Caco-2 (cell line): ENCODE results near the gene ENDOV. TPM values are rescaled to one million over a fixed set of nuclear protein-coding genes. Genes with fewer than 3 reads are reported as not detected.

Experiments
- BruUV-seq: library from RNA; stranded (reverse); fragments of 400-500 nt; replicated peaks from 2 replicates; lab custom pipeline; 2021; lab: Mats Ljungman, UMichigan
- CTCF ChIA-PET: fragments of 300-600 bp; sonication (Branson Sonifier 250); formaldehyde crosslinking; loops from one replicate; lab custom pipeline; 2022; ENCODE audit warnings: antibody characterized with exemption; lab: Charles Lee
- POLR2A ChIA-PET: fragments of 300-600 bp; sonication (Branson Sonifier 250); formaldehyde crosslinking; loops from one replicate; lab custom pipeline; 2022; ENCODE audit warnings: antibody characterized with exemption; lab: Charles Lee
- DNase-seq, 2 experiments: peaks; one replicate each; pipeline versions ENCODE4 v3.0.0 to v3.0.0-alpha.2; 2020 to 2022
- H3K27me3 ChIP-seq: replicated peaks from 2 replicates; pipeline ENCODE4 v1.6.0; 2011; ENCODE audit warnings: low read length; ENCODE audit not compliant: control insufficient read depth, insufficient read depth
- H3K36me3 ChIP-seq: 2 replicates; pipeline ENCODE4 v1.5.1; 2011; ENCODE audit warnings: low read length; ENCODE audit not compliant: control insufficient read depth, insufficient read depth
- H3K4me1 ChIP-seq: fragments of 250-450 bp; sonication (Bioruptor Pico); 2 replicates; pipeline ENCODE4 v1.5.1; 2020; ENCODE audit warnings: mild to moderate bottlenecking
- H3K4me3 ChIP-seq: 2 replicates; pipeline ENCODE4 v1.5.1; 2011; ENCODE audit warnings: low read depth, mild to moderate bottlenecking, control low read depth, low read length
- H3K9me3 ChIP-seq: fragments of 250-450 bp; sonication (Bioruptor Pico); 2 replicates; pipeline ENCODE4 v1.5.1; 2020; ENCODE audit warnings: mild to moderate bottlenecking, moderate library complexity
- H3K27ac Mint-ChIP-seq: one replicate; pipeline ENCODE4 v1.8.0; 2022; ENCODE audit warnings: mixed read lengths; ENCODE audit not compliant: unreplicated experiment
- H3K27me3 Mint-ChIP-seq: one replicate; pipeline ENCODE4 v1.8.0; 2022; ENCODE audit warnings: mixed read lengths; ENCODE audit not compliant: insufficient read depth, unreplicated experiment
- H3K36me3 Mint-ChIP-seq: one replicate; pipeline ENCODE4 v1.8.0; 2022; ENCODE audit warnings: mild to moderate bottlenecking, mixed read lengths; ENCODE audit not compliant: insufficient read depth, unreplicated experiment
- H3K4me1 Mint-ChIP-seq: one replicate; pipeline ENCODE4 v1.8.0; 2022; ENCODE audit warnings: low read depth, mixed read lengths; ENCODE audit not compliant: unreplicated experiment
- H3K4me3 Mint-ChIP-seq: one replicate; pipeline ENCODE4 v1.8.0; 2022; ENCODE audit warnings: mild to moderate bottlenecking, moderate library complexity, mixed read lengths; ENCODE audit not compliant: unreplicated experiment
- H3K9me3 Mint-ChIP-seq: one replicate; pipeline ENCODE4 v1.8.0; 2022; ENCODE audit warnings: mixed read lengths; ENCODE audit not compliant: unreplicated experiment
- intact Hi-C: fragments of 100-400 bp; cut with micrococcal nuclease; formaldehyde crosslinking; loops from one replicate; pipeline ENCODE4 v1.10.0; 2022; ENCODE audit not compliant: unreplicated experiment
- total RNA-seq: library from RNA; stranded (reverse); gene quantifications from 2 replicates; pipeline ENCODE4 v1.2.3, GENCODE V29; 2022
- TF ChIP-seq, protein P1 (sequence below), 2 experiments: fragments of 200-600 bp in 1 of 2; IDR thresholded peaks; 1 replicate in 1 of 2; 2 replicates in 1 of 2; pipeline versions ENCODE4 v1.5.1 to v1.8.0; 2011 to 2022; ENCODE audit warnings: antibody characterized with exemption in 1 of 2, control low read depth in 1 of 2, inconsistent platforms in 1 of 2, low read depth in 1 of 2, low read length in 1 of 2, mild to moderate bottlenecking in 1 of 2, moderate library complexity in 1 of 2; ENCODE audit not compliant: insufficient read depth in 1 of 2, severe bottlenecking in 1 of 2, unreplicated experiment in 1 of 2

ENDOV gene
- total RNA-seq, 1 experiment from 2014 or later: 21.5 TPM

DNA sequence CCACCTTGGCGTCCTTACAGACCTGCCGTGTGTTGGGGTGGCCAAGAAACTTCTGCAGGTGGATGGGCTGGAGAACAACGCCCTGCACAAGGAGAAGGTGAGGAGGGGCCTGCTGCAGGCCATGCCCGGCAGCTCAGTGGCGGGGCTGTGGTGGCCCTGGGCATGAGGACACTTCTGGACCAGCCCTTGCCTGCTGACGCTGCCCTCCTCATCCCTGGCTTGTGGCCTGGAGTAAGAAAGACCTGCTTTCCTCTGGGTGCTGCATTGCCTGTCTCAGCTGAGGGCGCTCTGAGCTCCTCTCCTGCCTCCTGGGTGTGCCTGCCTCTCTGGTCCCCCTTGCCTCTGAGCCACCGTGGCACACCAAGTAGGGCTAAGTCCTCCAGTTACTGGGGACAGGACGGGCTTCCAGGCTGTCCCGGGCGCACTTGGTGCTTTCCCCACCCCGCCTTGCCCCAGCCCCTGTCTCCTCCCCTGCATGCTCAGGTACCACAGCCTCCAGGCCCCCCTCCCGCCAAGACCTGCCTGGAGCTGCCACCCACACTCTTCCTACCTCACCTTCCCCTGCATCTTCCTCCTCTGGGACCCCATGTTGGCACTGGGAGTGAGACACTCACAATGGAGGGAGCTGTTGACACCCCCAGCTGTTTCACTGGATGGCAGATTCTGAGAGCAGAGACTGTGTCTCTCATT lies 8.7 kb downstream of the ENDOV start:
- peaks cover 16% of the 10 kb centered on the region for H3K36me3 Mint-ChIP-seq
- no peaks in the 10 kb centered on the region for H3K27me3 ChIP-seq
- H3K4me3 Mint-ChIP-seq: no peak overlapping the region
- H3K4me1 ChIP-seq: no peaks in the 10 kb centered on the region
- no peaks in the 10 kb centered on the region for H3K9me3 Mint-ChIP-seq
- TF ChIP-seq, protein P1, sequence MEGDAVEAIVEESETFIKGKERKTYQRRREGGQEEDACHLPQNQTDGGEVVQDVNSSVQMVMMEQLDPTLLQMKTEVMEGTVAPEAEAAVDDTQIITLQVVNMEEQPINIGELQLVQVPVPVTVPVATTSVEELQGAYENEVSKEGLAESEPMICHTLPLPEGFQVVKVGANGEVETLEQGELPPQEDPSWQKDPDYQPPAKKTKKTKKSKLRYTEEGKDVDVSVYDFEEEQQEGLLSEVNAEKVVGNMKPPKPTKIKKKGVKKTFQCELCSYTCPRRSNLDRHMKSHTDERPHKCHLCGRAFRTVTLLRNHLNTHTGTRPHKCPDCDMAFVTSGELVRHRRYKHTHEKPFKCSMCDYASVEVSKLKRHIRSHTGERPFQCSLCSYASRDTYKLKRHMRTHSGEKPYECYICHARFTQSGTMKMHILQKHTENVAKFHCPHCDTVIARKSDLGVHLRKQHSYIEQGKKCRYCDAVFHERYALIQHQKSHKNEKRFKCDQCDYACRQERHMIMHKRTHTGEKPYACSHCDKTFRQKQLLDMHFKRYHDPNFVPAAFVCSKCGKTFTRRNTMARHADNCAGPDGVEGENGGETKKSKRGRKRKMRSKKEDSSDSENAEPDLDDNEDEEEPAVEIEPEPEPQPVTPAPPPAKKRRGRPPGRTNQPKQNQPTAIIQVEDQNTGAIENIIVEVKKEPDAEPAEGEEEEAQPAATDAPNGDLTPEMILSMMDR (IDR thresholded peaks at IDR 0.05; ENCODE audit: insufficient read depth in 1 of 2, low read depth in 1 of 2, low read length in 1 of 2, severe bottlenecking in 1 of 2, unreplicated experiment in 1 of 2): no peak
- no peak overlapping the region for H3K27ac Mint-ChIP-seq
- intact Hi-C loops: loop anchor here (2.0 kb wide), 1 partner anchor 557 kb away; no protein-coding TSS in a partner anchor
- no peaks in the 10 kb centered on the region for H3K4me1 Mint-ChIP-seq
- no peak overlapping the region for H3K4me3 ChIP-seq
- CTCF ChIA-PET: interaction anchor here (1.2 kb wide), 1 partner anchor 10 kb away, joined by 3 read pairs; no protein-coding TSS in a partner anchor
- no peaks in the 10 kb centered on the region for H3K9me3 ChIP-seq
- BruUV-seq: no TSS peak
- no peaks in the 10 kb centered on the region for H3K27me3 Mint-ChIP-seq
- POLR2A ChIA-PET: no interaction called here
- H3K36me3 ChIP-seq: peaks cover 1% of the 10 kb centered on the region; the same call in 1 of the 2 replicates
- no peak for DNase-seq

DNA sequence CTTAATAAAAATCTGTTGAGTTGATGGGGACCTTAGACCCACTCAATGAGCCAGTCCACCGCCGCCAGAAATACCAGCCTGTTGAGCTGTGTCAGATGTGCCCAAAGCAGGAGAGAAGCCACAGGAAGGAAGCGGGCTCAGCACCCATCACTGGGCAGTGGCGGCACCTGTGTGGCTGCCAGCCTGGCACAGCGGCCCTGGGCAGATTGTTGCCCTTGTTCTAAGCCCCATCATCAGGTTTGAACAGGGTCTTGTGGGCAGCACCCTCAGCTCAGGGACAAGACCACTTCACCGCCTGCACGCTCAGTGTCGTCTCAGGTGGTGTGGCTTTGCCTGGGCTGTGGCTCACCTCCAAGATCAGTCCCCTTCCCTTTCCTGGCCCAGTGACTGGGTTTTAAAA lies 9.3 kb downstream of the ENDOV start:
- H3K4me3 Mint-ChIP-seq: no peak overlapping the region
- no peaks in the 10 kb centered on the region for H3K9me3 ChIP-seq
- no peaks in the 10 kb centered on the region for H3K4me1 Mint-ChIP-seq
- no peak overlapping the region for H3K27ac Mint-ChIP-seq
- ChIA-PET CTCF (interaction anchor here (0.5 to 1.3 kb wide), 6 partner anchors 10 to 560 kb away, joined by 3 to 5 read pairs (median 4); no protein-coding TSS in a partner anchor), POLR2A (interaction anchor here (1.9 kb wide), 1 partner anchor 31 kb away, joined by 5 read pairs; no protein-coding TSS in a partner anchor)
- peaks cover under 1% of the 10 kb centered on the region; the same call in 1 of the 2 replicates for H3K36me3 ChIP-seq
- H3K4me1 ChIP-seq: no peaks in the 10 kb centered on the region
- no peak overlapping the region for H3K4me3 ChIP-seq
- H3K9me3 Mint-ChIP-seq: no peaks in the 10 kb centered on the region
- H3K27me3 ChIP-seq: no peaks in the 10 kb centered on the region
- intact Hi-C loops: loop anchor here (2.0 kb wide), 1 partner anchor 557 kb away; no protein-coding TSS in a partner anchor
- TF ChIP-seq, protein P1 (IDR thresholded peaks at IDR 0.05; ENCODE audit: insufficient read depth in 1 of 2, low read depth in 1 of 2, low read length in 1 of 2, severe bottlenecking in 1 of 2, unreplicated experiment in 1 of 2): no peak
- H3K27me3 Mint-ChIP-seq: no peaks in the 10 kb centered on the region
- peaks cover 16% of the 10 kb centered on the region for H3K36me3 Mint-ChIP-seq
- BruUV-seq: no TSS peak
- no peak for DNase-seq

DNA sequence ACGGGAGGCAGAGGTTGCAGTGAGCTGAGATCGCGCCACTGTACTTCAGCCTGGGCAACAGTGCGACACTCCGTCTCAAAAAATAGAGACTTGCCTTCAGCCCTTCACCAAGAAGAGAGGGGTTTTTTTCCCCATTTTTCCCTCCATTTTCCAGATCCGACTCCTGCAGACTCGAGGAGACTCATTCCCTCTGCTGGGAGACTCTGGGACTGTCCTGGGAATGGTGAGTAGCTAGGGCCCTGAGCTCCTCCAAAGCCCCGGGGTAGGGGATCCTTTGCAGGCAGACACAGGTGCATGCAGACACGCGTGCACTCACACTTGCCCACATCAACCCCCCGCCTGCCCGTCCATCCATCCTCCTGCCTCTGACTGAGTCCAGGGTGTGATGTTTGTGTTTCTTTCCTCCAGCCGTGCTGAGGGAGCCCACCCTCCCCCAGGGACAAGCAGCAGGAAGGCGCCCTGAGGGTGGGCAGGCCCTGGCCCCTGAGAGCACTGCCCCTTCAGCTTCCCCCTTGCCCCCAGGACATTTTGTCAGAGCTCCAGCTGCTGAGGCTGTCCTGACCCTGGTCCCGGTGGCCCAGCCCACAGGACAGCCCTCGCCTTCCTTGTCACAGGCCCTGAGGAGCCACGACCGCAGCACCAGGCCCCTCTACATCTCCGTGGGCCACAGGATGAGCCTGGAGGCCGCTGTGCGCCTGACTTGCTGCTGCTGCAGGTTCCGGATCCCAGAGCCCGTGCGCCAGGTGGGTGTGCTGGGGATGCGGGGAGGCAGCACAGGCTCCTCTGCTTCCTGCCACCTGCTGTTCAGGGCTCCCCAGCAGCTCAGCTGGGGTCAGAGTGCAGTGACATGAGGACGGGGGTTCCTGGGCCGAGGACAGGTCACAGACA lies 10.2 kb downstream of the ENDOV start:
- Histone ChIP-seq H3K36me3 (no peaks in the 10 kb centered on the region), H3K27me3 (no peaks in the 10 kb centered on the region), H3K4me3 (no peak overlapping the region), H3K4me1 (no peaks in the 10 kb centered on the region), H3K9me3 (no peaks in the 10 kb centered on the region)
- Mint-ChIP-seq H3K36me3 (peaks cover 16% of the 10 kb centered on the region), H3K27ac (no peak overlapping the region), H3K4me3 (no peak overlapping the region), H3K9me3 (no peaks in the 10 kb centered on the region), H3K4me1 (no peaks in the 10 kb centered on the region), H3K27me3 (no peaks in the 10 kb centered on the region)
- POLR2A ChIA-PET: interaction anchor here (1.9 kb wide), 1 partner anchor 30 kb away, joined by 5 read pairs; no protein-coding TSS in a partner anchor
- intact Hi-C loops: loop anchor here (2.0 kb wide), 1 partner anchor 556 kb away; no protein-coding TSS in a partner anchor
- CTCF ChIA-PET: interaction anchor here (0.5 to 1.3 kb wide), 6 partner anchors 11 to 560 kb away, joined by 3 to 5 read pairs (median 4); no protein-coding TSS in a partner anchor
- DNase-seq: peak in 1 of 2 experiments; percentile 30
- TF ChIP-seq, protein P1 (IDR thresholded peaks at IDR 0.05; ENCODE audit: insufficient read depth in 1 of 2, low read depth in 1 of 2, low read length in 1 of 2, severe bottlenecking in 1 of 2, unreplicated experiment in 1 of 2): peak in 1 of 2 experiments; percentile 17
- BruUV-seq: no TSS peak
